GM19467 (cell line): Measurements from ENCODE around the gene STARD3NL.
"Not testable (repeated sequence)": the region's sequence is repeated elsewhere in the genome, so short reads cannot be mapped to it uniquely, and the experiment has no call there.

ENCODE experiments used
- ATAC-seq: cut with Tn5 transposase; IDR thresholded peaks from one replicate; pipeline ENCODE4 v1.9.1; 2021; ENCODE audit warnings: mild to moderate bottlenecking, moderate library complexity; ENCODE audit not compliant: unreplicated experiment

Gene STARD3NL

DNA sequence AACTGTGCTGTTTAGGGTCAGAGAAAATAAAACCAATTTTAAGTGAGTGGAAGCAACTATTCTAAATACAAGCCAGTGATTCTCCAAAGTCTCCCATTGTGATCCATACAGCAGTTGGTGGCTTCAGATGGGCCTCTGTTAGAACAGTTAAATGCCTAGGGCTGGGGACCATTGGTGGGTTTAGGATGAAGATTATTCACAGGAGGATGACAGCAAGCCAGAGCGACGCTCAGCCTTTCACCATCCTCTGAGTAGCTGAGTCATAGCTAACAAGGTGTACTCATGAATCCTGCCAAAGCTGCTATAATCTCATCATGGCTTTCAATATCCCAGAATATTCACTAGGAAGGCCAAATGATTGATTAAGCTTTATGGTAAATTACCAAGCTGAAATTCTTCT is 39.6 kb downstream of the STARD3NL start:
- ATAC-seq: no peak

DNA sequence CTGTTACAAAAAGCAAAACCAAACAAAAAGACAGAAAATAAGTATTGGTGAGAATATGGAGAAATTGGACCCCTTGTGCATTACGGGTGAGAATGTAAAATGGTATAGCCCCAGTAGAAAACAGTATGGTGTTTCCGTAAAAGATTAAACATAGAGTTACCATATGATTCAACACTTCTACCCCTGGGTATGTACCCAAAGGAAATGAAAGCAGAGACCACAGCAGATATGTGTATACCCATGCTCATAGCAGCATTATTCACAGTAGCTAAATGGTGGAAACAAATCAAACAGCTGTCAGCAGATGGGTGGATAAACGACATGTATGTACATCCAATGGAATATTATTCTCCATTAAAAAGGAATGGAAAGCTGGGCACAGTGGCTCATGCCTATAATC is 42.4 kb downstream of the STARD3NL start:
- no peak for ATAC-seq

DNA sequence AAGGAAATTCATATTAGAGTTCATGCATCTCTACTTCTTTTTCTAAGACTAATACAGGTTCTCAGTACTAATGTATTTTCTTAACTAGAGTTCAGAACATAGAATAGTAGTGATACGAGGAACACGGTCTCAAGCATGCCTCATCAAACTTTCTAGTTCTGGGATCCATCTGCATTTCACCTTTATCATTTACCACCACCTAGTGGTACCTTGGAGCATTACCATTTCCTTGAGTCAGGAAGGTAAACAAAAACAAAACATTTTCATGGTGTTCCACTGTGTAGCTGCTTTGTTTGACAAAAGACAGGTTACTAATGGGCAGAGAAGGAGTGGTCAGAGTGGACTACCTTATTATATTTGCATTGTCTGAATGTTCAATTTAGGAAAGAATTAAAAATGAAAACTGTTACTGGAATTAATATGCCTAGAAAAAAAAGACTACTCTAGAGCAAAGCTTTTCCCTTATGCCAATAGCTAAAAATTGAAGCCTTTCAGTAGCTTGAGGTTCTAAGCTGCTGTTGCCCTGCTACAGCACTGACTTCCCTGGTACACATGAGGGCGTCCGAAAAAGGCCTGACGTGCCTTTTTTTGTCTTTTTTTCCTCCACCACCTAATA is 44.5 kb downstream of the STARD3NL start:
- peak; percentile 64 for ATAC-seq

DNA sequence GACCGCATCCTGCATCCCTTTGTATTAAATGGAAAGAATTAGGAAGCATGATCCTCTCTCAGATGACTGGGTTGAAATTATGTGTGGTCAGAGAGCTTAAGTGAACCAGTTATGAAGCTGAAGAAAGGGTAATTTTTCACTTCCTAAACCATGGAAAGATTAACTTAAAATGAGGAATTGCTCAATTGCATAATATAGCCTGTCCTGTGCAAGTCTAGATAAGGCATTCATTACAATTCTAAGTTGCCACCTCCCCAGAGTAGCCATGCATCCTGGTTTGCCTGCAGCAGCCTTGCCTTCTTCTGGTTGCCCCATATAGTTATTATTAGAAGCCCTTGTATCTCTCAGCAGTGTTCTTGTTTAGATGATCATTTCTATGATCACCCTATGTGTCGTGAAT is 45.3 kb downstream of the STARD3NL start:
- ATAC-seq: no peak

DNA sequence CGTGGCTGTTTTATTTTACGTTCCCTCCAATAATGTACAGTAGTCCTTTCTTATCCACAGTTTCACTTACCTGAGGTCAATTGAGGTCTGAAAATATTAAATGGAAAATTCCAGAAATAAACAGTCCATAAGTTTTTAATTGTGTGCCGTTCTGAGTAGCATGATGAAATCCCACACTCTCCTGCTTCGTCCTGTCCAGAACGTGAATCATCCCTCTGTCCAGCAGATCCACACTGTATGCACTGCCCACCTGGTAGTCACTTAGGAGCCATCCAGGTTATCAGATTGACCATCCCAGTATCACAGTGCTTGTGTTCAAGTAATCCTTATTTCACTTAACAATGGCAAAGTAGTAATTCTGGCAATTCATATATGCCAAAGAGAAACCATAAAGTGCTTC is 46.3 kb downstream of the STARD3NL start:
- no peak for ATAC-seq

DNA sequence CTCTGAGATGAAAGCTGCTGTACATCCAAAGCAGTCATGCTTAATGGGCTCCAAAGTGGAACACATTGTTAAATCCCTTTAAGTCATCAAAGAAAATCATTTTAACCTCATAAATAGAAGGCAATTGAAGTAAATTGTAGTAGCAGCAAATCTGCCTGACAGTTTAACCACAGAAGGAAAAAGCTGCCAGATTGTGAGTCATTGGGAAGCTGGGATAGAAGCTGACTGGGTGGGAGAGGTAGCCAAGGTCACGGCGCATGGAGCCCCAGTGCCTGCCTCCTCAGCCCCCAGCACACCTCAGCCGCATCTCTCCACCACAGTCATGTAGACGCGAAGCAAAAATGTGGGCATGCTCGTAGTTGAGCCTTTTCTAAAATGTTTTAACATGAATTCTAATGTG is 51.3 kb downstream of the STARD3NL start:
- ATAC-seq: no peak

DNA sequence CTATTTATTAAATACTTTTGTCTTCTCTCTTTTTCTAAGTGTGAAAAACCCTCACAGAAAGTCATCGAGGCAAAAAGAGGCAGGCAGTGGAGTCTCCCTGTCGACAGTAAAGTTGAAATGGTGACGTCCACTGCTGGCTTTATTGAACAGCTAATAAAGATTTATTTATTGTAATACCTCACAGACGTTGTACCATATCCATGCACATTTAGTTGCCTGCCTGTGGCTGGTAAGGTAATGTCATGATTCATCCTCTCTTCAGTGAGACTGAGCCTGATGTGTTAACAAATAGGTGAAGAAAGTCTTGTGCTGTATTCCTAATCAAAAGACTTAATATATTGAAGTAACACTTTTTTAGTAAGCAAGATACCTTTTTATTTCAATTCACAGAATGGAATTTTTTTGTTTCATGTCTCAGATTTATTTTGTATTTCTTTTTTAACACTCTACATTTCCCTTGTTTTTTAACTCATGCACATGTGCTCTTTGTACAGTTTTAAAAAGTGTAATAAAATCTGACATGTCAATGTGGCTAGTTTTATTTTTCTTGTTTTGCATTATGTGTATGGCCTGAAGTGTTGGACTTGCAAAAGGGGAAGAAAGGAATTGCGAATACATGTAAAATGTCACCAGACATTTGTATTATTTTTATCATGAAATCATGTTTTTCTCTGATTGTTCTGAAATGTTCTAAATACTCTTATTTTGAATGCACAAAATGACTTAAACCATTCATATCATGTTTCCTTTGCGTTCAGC is 52.0 kb downstream of the STARD3NL start:
- no peak for ATAC-seq

DNA sequence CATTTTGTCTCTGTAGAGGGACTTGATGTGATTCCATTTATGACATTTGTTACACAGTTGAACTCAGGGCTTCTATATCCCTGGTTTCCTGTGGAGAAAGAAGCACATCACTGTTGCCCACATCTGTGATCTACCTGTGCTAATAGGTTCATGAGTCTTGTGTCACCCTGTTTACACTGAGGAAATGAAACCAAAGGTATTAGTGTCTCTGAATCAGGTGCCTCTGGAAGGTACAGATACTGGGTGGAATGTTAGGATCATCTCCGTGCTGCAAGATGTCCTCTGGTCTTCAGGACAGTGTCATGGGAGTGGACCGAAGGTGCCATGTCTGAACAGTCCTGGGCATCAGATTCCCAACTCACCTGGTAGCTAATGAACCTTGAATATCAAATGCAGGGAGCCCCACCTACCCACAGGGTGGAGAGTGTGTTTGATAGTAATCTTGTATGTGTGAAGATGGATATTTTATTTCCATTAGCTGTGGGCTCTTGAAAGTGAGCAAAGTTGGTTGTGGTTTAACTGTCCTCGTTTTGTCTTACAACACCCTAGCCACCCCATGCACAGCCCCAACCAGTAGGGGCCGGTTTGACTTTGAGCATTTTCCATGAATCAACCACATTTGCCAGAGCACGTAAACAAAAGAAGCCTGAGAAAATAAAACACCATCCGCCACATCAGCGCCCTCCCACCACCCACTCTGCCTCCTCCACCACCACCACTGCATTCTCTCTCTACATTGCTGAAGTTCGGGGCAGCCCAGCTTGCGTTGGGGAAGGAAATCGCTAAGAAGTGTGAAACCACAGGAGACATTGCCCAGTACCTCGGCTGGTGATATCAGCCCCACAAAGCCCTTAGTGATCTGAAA is 54.7 kb downstream of the STARD3NL start:
- ATAC-seq: peak; percentile 90

DNA sequence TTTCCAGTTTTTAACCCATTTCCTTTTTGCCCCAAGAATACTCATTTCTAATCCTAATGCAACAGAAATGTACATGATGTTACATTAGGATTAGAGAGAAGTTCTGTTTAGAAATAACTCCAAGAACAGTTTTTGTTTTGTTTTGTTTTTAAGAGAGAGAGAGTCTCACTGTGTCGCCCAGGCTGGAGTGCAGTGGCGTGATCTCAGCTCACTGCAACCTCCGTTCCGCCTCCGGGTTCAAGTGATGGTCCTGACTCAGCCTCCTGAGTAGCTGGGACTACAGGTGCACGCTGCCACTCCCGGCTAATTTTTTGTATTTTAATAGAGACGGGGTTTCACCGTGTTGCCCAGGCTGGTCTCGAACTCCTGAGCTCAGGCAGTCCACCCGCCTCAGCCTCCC is 56.7 kb downstream of the STARD3NL start:
- ATAC-seq: not testable (repeated sequence)

DNA sequence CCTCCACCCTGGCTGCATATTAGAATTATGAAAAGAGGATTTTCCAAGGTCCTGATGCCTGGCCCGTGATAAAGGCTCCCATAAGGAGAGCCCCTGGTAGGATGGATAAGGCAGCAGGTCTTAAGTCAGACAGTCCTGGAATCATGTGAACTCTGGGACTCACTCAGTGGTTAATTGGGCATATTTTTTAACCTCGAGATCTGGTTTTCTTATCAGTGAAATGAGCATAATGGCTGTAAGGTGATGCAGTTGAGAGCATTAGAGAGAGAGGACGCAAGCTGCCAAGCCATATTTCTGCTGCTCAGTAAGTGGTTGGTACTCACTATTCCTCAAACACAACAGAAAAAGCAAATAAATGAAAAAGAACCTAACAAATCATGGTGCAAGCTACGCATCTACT is 57.6 kb downstream of the STARD3NL start:
- ATAC-seq: no peak

DNA sequence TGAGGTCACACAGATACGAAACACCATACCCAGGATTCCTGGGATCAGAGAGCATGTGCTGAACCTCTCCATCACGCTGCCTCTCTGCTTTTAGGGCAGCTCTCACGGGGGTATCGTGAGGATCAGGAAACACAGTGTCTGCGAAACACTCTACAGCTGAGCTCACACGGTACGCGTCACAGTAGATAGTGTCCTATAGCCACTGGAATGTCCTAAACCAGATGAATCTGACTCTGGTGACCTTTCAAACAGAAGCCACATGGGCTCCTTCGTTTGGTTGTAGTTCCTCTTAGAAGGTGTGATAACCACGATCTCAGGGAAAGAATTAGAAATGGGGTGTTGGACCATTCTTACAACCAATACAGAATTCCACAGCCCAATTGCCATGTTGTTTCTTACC is 61.1 kb downstream of the STARD3NL start:
- not testable (repeated sequence) for ATAC-seq

DNA sequence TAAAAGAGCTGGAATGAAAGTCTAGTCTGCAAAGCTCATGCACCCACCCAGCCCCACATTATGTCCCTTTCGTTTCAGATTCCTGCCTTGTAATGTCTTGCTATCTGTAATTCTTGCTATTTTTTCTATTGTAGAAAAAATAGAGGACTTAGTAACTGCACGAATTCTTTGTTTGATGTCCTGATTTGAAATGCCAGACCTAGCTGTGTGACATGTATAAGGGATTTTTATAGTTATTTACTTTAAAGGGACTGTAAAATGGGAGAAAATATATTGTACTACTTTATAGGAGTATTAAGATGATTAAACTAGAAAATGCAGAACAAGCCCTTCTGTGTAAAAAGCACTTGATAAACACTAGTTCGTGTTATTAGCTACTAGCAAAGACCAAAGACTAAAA is 63.0 kb downstream of the STARD3NL start:
- no peak for ATAC-seq

DNA sequence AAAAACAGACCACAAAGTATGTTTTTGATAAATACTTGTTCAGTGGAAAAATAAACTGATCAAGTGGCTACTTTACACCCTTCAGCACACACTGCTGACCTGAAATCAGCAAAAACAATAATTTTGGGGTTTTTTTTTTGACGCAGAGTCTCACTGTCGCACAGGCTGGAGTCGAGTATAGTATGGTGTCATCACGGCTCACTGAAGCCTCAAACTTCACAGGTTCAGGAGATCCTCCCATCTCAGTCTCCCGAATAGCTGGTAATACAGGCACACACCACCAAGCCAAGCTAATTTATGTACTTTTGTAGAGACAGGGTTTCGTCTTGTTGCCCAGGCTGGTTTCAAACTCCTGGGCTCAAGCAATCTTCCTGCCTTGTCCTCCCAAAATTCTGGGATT is 64.8 kb downstream of the STARD3NL start:
- ATAC-seq: no peak

DNA sequence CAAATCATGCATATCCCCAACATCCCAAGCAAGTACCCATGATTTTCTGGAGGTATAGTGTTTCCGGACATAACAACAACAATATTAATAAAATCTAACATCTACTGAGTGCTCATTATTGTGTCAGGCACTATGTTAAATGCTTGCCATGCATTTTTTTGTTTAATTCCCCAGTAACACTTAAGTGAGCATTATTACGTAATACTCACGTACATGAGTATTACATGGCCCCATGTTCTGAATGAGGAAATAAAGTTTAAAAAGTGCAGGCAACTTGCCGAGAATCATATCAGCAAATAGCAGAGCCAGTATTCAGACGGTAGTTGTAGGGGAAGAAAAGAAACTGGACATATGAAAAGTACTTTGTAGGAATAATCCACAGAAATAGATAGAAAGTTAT is 65.3 kb downstream of the STARD3NL start:
- ATAC-seq: not testable (repeated sequence)

DNA sequence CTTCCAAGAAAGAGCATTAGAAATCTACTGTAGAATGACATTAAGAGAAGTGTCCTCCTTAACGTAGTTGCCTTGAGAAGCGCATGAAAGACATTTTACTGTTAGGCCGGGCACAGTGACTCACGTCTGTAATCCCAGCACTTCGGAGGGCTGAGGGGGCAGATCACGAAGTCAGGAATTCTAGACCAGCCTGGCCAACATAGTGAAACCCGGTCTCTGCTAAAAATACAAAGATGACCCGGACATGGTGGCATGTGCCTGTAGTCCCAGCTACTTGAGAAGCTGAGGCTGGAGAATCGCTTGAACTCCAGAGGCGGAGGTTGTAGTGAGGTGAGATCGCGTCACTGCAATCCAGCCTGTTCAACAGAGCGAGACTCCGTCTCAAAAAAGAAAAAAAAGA is 66.5 kb downstream of the STARD3NL start:
- ATAC-seq: no peak

DNA sequence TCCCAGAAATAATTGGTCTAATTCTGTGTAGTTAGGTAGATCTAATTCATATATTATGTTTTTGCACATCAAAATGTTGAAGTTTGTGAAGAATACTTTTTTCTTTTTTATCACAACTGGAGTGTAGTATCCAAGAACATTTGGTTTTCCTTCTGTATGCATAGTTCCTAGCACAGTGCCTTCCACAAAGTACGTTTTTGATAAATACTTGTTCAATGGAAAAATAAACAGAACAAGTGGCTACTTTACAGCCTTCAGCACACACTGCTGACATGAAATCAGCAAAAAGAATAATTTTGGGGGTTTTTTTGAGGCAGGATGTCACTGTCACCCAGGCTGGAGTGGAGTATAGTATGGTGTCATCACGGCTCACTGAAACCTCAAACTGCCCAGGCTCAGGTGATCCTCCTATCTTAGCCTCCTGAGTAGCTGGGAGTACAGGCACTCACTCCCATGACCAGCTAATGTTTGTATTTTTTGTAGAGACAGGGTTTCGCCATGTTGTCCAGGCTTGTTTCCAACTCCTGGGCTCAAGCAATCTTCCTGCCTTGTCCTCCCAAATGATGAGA is 67.4 kb downstream of the STARD3NL start:
- no peak for ATAC-seq

DNA sequence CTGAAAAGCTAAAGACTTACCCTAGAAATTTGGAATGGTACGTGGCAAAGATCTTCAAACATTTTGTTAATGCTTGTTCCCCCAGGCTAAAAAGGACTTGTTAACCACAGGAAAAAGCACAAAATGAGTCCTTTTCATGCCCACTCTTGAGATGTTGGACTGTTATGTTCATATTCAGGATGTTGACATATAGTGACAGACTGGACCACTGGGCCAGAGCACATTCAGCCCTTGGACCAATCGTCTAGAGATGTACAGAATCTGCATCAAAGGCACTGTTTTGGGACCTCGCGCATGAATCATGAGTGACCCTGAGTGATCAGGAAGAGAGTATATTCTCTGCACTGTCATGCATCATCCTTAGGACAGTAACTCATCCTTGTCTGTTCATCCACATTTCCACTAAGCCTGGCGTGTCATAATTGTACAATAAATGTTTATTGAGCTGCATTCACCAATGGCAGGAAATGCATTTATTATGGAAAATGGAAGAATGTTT is 70.1 kb downstream of the STARD3NL start:
- no peak for ATAC-seq

DNA sequence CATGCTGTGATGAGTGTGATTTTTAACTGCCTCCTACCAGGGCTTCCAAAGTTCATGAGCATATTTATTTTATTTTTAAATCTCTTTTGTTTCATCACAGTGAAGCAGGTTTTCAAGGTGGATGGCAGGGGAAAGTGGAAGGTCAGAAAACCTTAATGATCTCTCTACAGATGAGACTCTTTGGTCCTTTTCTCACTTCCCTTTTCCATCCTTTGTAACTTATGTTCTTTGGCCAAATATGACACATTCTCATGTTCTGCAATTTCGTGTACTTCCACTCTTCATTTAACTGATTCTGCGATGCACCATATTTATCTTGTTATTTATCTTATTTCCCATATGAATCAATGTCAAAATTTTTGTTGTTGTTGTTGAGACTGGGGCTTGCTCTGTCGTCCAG is 71.8 kb downstream of the STARD3NL start:
- peak; percentile 92 for ATAC-seq

DNA sequence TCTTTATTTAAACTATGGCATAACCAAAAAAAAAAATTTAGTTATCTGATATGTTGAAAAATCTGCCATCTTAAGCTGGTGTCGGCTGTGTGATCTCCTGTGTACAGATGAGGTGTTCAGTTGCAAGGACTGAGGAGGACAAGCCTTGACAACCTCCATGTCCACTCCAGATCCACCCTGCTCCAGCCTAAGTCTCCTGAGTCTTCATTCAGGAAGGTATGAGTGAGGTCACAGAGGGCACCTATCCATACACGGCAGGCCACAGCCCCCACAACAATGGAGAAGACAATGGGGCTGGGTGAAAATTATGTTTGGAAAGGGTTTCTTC is 79.3 kb downstream of the STARD3NL start:
- ATAC-seq: no peak

DNA sequence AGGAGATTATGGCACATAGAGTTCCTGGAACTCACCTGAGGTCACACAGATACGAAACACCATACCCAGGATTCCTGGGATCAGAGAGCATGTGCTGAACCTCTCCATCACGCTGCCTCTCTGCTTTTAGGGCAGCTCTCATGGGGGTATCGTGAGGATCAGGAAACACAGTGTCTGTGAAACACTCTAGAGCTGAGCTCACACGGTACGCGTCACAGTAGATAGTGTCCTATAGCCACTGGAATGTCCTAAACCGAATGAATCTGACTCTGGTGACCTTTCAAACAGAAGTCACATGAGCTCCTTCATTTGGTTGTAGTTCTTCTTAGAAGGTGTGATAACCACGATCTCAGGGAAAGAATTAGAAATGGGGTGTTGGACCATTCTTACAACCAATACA is 81.1 kb downstream of the STARD3NL start:
- not testable (repeated sequence) for ATAC-seq

DNA sequence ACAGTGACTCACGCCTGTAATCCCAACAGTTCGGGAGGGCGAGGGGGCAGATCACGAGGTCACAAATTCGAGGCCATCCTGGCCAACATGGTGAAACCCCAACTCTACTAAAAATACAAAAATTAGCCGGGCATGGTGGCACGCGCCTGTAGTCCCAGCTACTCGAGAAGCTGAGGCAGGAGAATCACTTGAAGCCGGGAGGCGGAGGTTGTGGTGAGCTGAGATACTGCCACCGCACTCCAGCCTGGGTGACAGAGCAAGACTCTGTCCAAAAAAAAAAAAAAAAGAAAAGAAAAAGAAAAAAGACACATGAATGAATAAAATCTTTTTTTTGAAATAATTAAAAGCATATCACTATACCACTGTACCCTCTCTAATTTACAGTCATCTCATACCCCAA is 83.6 kb downstream of the STARD3NL start:
- ATAC-seq: not testable (repeated sequence)
